GM19395 (cell line): Measurements from ENCODE around the gene CFAP61.
"Not testable (repeated sequence)": the region's sequence is repeated elsewhere in the genome, so short reads cannot be mapped to it uniquely, and the experiment has no call there.

ENCODE experiments used
- ATAC-seq: cut with Tn5 transposase; IDR thresholded peaks from one replicate; pipeline ENCODE4 v1.9.1; 2021; ENCODE audit warnings: mild to moderate bottlenecking, moderate library complexity; ENCODE audit not compliant: unreplicated experiment

The CFAP61 gene

DNA sequence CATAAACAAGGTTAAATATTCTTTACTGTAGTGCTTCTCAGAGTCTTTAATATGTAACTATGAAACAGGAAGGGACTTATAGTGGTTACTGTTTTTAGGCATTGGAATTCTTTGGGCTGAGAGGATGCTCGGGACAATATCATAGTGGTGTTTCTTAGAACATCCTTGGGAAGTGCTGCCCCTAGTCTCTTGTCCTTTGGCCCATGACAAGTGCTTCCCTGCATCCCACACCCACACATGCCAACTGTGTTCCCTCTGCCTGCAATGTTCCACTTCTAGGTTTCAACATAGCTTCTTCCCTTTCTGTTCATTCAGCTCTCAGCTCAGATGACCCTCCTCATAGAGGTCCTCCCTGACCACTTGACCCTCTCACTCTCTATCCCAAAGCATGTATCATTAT lies 37.6 kb downstream of the CFAP61 start:
- ATAC-seq, result no peak

DNA sequence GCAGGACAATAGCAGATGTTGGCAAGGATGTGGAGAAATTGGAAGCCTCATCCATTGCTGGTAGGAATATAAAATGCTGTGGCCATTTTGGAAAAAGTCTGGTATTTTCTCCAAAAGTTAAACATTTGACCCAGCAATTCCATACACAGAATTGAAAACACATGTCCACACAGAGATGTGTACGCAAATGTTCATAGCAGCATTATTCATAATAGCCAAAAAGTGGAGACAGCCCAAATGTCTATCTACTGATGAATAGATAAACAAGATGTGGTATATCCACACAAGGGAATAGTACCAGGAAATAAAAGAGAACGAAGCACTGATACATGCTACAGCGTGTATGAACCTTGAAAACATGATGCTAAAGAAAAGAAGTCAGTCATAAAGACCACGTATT lies 40.5 kb downstream of the CFAP61 start:
- no peak for ATAC-seq

DNA sequence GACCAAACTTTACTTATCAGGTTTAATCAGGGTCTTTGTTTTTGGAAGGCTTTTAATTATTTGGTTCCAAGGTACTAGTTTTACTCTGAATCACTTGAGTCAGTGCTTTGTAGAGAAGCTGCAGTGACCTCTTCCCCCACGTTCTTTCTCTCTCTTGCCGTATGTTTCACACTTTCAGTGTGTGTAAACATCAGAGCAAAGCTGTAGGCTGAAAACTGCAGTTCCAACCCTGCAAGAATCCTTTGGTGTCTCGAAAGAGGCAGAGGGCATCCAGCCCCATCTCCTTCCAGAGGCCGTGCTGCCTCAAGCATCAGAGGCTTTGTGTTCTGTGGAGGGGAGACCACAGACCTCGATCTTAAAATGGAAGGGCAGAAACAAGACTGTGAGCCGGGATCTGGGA lies 42.1 kb downstream of the CFAP61 start:
- ATAC-seq, result no peak

DNA sequence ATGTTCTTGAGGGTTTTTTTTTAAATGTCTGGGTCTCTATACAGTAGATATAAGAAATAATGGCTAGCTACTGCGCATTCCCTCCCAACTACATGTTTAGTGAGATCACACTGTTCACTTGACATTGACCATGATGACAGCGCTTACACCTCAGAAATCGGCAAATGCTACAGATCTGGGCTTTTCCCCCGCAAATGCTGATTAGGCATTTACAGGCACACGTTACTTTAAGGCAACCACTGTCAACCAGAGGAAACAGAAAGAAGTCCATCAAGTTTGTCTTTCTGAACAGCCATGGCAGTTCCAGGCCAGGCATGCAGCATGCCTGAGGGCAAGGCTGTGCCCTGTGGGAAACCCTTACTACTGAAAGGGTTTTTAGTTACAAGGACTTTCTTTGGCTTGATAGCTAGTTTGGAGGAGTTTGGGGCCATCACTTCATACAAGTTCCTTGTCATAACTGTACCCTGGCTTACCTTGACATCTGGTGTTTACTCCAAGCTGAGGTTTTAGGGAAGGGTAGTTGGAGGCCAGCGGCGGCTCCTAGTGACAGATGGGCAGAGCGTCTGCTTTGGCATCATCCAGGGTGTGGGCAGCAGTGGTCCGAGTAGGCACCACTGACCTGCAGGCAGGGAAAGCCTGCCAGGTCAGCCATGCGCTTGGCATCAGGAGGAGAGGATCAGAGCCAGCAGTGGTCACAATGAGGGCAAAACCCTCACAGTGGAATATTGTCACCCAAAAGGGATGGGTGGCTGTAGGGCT lies 43.0 kb downstream of the CFAP61 start:
- no peak for ATAC-seq

DNA sequence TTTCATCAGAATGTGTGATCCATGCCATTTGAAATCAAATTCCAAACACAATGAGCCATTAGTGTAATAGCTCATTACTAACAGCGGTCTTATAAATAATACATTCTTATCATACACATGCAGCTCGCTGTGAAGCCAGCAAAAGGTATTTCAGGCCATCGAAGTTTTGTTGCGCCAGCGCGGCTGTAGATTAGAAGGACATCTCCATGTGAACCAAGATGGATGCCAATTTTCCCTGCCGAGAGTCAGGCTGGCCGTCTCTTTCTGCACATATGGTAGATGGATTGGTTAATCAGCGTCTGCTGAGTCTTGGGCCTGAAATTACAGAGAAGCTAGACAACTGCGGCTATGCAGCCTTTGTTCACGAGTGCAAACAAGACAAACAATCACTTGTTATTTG lies 44.1 kb downstream of the CFAP61 start:
- ATAC-seq, result no peak

DNA sequence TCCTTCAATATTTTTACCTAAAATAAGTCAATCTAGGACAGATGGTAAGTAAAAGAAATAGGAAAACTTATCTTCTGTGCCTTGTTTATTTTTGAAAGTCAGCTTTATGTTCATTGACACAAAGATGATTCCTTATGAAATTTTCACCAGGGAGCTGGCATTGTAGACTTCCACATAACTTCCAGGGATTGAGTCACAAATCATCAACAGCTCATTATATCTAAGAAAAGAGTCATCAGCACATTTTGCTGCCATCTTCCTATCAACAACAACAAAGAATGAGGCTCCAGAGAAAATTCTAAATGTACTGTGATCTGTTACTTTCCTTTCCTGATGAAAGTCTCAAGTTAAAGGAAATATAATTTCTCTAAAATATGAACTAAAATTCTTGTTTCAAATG lies 48.5 kb downstream of the CFAP61 start:
- ATAC-seq, result no peak

DNA sequence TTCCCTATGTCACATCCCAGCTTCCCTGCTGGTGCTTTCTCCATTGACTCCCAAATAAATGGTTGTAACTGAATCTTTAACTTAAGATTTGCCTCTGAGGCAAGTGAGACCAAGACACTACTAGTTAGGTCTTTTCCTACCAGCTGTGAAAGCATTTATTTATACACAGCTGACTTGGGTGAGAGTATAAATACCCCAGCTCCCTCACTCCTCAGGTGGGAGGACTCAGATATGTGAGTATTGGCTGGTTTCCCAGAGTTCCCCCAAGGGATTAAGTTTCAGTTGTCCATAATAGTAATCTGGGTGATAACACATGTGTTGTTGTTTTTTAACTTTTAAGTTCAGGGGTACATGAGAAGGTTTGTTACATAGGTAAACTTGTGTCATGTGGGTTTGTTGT lies 49.8 kb downstream of the CFAP61 start:
- ATAC-seq, result no peak

DNA sequence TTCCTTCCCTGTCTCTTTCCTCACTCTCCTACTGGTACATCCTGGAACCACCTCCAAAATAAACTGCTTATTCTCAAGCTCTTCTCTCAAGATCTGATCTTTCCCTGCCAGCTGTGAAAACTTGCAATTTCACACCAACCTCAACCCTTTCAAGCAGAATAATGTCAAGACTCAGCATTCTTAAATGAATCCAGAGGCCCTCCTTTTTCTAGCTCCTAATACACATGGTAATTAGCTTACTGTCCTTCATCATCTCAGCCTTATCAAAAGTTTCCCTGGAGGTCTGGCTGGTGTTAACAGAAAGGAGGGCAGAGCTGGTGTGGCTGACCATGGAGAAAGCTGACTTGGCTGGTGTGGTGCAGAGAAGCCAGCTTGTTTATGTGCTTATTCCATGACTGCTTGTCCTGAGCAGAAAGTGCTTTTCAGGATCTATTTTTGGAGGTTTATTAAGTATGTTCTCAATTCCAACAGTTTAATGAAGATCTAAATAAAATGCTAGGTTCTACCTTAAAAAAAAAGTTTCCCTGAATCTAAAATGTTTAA lies 50.5 kb downstream of the CFAP61 start:
- ATAC-seq, result no peak

DNA sequence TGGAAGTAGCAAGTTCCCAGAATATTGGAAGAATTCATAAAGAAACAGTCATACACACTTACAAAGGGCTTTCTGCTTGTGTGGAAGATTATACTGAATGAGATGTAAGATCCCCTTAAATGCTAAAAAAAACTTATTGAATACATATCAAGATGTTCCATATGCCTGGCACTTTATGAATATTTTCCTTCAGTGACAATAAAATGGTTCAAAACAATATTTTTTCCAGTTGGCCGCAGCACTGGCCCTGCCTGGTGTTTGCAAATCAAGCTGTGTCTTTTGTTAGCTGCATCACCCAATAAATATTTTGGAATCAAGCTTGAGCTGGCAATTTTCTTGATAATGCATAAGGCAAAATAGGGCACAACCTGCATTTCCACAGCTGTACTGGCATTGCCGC lies 51.2 kb downstream of the CFAP61 start:
- ATAC-seq, result no peak

DNA sequence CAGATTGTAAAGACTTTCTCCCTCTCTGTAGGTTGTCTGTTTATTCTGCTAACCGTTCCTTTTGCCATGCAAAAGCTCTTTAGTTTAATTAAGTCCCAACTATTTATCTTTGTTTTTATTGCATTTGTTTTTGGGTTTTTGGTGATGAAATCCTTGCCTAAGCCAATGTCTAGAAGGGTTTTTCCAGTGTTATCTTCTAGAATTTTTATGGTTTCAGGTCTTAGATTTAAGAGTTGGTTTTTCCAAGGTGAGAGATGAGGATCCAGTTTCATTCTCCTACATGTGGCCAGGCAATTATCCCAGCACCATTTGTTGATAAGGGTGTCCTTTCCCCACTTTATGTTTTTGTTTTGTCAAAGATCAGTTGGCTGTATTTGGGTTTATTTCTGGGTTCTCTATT lies 70.9 kb downstream of the CFAP61 start:
- not testable (repeated sequence) for ATAC-seq

DNA sequence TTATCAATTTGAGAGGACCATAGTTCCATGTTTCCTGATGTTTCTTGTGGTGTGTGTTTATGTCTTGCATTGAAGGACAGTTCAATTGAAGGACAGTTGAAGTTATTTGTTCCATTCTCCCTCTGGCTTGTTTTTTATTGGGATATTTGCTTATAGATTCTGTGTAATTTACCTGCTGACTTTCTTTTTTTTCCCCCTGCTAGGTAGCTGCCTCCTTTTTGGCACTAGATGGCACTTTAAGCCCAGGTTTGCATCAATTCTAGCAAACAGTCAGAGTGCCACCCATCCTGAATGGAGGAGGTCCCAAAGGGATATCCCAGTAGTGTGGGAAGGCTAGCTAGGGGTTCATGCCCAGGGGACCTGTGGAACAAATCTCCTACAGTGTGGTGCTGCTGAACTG lies 78.1 kb downstream of the CFAP61 start:
- ATAC-seq, result no peak

DNA sequence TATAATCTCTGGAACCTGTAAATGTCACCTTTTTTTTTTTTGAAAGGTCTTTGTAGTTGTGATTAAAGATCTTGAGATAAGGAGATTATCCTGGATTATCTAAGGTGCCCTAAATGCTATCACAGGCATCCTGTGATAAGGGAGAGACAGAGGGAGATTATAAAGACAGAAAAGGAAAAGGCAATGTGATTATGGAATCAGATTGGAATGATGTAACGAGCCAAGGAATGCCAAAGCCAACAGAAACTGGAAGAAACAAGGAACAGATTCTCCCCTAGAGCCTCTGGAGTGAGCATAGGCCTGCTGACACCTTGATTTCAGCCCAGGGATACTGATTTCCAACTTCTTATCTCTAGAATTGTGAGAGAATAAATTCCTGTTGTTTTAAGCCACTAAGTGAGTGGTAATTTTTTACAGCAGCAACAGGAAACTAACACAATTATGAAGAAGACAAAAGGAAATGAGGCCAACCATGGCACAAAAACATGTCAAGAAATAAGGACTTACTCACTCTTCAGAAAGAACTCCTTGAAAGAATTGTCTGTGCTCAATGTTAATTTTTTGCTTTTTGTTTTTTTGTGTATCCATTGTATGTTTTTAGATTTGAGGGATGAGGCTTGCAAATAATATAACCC lies 82.7 kb downstream of the CFAP61 start:
- ATAC-seq, result no peak

DNA sequence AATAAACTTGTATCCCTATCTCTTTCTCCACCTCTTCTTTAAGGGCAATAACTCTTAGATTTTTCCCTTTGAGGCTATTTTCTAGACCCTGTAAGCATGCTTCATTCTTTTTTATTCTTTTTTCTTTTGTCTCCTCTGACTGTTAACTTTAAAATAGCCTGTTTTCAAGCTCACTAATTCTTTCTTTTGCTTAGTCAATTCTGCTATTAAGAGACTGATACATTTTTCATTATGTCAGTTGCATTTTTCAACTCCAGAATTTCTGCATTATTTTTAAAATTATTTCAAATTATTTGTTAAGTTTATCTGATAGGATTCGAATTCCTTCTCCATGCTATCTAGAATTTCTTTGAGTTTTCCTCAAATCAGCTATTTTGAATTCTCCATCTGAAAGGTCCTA lies 84.0 kb downstream of the CFAP61 start:
- ATAC-seq, result no peak

DNA sequence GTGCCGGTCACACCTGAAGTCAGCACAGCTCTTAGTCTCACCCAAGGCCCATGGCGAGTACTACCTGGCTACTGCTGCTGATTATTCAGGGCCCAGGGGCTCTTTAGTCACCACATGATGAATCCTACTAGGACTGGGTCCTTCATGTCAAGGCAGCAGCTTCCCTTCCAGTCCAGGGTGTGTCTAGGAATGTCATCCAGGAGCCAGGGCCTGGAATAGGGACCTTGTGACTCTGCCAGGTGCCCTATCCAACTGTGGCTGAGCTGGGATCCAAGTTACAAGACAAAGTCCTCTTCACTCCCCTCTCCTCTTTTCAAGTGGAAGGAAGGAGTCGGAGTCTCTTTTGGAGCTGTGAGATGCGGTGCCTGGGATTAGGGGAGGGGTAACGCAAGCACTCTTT lies 85.5 kb downstream of the CFAP61 start:
- ATAC-seq, result no peak

DNA sequence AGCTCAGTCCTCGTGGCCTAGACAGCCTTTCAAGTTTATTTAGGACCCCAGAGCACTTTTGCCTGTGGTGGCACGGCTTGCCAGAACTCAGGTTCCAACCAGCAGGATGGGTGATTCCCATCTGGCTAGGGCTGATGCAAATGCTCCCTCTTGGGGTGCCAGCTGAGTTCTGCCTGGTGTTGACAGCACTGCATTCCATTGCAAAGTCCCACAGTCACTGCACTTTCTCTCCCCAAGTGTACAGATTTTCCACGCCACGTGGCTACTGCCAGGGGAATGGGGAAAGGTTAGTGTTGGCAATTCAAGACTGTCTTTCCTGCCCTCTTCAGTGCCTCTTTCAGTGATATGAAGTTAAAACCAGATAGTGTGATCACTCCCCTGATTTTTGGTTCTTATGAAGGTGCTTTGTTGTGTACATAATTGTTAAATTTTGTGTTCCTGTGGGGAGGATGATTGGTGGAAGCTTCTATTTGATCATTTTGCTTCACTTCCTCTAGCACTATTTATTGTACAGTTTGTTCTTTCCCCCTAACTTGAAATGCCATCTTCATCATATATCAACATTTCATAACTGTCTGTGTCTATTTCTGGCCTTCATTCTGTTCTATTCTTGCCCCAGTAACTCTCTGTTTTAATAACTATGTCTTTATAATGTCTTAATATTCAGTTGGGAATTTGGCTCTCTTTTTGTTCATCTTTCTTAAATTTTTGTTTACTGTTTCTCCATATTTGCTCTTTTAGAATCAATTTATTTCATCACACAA lies 86.2 kb downstream of the CFAP61 start:
- ATAC-seq, result no peak

DNA sequence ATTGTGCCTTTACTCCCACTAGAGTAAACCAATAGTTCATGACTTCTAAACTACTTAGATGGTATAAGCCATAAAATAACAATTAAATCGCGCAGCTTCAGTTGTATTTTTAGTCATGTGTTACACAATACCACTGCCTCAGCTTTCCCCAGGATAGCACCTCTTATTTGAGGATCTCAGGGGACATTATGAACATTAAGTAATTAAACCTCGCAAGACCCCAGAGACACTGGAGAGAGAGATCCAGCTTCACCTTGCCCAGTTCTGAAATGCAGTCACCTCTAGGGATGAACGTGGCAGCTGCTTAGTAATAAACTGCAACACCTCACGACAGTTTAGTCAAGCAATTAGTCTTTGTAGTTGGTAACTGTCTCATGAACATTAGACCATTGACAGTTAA lies 87.1 kb downstream of the CFAP61 start:
- ATAC-seq, result no peak

DNA sequence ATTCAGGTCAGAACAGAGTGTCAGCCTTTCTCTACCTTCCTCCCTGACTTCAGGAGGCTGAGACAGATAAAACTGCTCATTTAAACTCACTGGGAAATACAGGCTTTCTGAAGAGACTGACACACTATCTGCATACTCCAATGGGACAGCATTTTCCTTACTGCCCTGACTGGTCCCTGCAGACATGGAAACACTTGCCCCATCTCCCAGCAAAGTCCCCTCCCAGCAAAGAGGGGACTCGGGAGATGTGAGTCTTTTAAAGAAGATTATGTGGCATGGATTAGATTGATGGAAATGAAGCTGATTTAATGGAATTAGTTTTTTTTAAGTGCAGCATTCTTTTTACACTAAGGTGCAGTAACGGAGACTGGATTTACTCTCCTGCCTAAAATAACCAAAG lies 90.8 kb downstream of the CFAP61 start:
- no peak for ATAC-seq

DNA sequence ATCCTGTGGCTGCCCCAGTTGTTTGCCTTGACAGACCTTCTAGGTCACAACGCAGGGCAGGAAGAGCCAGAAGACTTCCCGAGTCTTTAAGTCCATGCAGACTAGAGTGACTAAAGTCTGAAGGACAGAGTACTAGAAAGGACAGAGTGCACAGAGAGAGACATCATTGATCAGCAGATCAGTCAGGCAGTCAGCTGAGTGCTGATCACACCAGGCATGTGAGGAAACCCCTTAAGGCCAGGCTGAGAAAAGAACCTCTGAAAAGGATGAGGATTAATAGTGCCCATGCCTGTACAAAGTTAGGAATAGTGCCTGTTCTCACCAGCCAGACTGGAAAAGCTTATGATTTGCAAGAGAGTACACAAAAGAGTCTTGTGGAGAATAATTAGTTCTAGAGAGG lies 91.3 kb downstream of the CFAP61 start:
- ATAC-seq, result no peak

DNA sequence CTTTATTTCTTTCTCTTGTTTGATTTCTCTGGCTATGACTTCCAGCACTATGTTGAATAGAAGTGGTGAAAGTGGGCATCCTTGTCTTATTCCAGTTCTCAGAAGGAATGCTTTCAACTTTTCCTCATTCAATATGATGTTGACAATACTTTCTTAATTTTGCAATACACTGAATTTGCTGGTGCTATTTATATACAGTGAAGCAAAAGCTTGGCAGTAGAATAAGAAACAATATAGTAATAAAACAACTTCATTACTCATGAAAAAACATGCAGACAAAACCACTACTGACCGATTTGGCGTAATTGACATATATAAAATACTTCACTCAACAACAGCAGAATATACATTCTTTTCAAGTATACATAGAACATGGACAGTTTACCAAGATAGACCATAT lies 96.4 kb downstream of the CFAP61 start:
- ATAC-seq, result no peak

DNA sequence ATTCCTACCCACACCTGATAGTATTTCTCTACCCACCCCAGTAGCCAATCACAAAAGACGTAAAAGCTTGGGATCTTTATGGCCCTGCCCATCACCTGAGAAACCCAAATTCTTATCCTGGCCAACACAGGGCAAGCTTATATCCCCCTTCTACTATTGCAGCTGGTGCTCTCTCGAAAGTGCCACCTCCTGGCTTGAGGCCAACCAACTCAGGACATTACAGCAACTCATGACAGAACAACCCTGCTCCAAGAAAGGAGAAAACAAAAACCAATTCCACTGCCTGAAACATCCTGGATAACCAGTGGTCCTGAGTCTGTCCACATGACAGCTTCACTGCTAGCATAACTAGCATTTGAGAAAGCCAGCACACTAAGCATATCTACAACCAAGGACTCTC lies 97.9 kb downstream of the CFAP61 start:
- no peak for ATAC-seq

DNA sequence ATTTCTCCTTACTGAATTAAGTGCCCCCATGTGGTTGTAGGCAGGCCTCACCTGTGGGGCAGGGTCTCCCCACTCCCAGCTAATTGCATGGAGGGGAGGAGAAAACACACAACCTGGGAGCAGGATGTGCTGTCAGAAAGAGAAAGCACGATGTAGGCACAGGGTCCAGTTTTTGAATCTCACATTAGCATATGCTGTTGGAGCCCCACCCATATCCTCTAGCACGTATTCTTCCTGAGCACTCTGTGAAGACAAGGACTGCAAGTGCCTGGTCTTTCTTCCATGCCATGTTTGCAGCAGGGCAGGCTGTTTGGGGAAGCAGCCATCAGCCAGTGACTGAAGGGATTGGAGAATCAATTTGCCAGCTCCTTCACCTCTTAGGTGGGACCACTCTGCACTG lies 108.2 kb downstream of the CFAP61 start:
- ATAC-seq, result no peak

DNA sequence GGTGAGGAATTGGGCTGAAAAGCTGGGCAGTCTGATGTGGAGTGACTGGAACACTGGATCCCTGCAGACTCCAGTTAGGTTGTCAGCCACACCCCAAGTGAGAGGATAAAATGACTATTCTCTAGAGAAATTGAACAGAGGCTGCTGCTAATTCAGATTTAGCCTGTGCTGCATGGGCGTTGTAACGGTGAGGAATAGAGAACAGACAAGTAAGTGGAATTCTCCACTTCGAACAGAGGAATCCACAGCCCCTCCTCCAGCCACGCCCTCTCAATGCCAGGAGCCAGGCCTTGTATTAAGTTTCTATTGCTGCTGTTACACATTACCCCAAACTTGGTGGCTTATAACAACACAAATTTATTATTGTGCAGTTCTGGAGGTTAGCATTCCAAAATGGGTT lies 109.3 kb downstream of the CFAP61 start:
- ATAC-seq, result no peak
